ENCODE measurements around the gene MSTN. TPM values are rescaled to one million over a fixed set of nuclear protein-coding genes. Genes with fewer than 3 reads are reported as not detected.

The MSTN gene
- not detected in 2 replicates for total RNA-seq

DNA sequence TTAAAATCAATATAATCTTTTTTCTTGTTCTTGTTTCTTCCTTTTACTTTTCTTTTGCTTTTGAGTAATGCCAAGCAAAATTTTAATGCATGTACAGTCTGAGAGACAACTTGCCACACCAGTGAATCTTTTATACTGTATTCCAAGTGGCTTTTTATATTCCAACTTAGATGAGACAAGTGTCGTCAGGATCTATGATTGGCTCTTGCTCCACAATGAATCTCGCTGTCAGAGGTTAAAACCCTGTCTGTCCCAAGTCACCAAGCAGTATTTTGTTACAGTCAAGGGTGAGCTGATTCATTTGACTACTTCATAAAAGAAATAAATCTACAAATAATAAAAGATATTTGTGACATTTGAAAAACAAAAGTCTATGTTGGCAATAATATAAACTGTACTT lies at the start of gene MSTN:
TSS of gene MSTN (minus strand) at position 129 of the 400 bp plus-strand sequence. CDS start 133 bp downstream, outside the sequence.
- Histone ChIP-seq H3K4me3 (ENCODE audit: low read depth, low read length) (no peak within 1 kb of the TSS), H3K27me3 (ENCODE audit: control insufficient read depth, insufficient read depth, low read length) (no peaks in the 10 kb centered on the region), H3K36me3 (ENCODE audit: control insufficient read depth, insufficient read depth, low read length) (no peaks in the 10 kb centered on the region)
- DNase-seq (ENCODE audit: low read depth) = no peak
- TF ChIP-seq, protein P1, sequence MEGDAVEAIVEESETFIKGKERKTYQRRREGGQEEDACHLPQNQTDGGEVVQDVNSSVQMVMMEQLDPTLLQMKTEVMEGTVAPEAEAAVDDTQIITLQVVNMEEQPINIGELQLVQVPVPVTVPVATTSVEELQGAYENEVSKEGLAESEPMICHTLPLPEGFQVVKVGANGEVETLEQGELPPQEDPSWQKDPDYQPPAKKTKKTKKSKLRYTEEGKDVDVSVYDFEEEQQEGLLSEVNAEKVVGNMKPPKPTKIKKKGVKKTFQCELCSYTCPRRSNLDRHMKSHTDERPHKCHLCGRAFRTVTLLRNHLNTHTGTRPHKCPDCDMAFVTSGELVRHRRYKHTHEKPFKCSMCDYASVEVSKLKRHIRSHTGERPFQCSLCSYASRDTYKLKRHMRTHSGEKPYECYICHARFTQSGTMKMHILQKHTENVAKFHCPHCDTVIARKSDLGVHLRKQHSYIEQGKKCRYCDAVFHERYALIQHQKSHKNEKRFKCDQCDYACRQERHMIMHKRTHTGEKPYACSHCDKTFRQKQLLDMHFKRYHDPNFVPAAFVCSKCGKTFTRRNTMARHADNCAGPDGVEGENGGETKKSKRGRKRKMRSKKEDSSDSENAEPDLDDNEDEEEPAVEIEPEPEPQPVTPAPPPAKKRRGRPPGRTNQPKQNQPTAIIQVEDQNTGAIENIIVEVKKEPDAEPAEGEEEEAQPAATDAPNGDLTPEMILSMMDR (IDR thresholded peaks at IDR 0.05; ENCODE audit: insufficient read depth, low read length, poor library complexity, severe bottlenecking) = no peak

DNA sequence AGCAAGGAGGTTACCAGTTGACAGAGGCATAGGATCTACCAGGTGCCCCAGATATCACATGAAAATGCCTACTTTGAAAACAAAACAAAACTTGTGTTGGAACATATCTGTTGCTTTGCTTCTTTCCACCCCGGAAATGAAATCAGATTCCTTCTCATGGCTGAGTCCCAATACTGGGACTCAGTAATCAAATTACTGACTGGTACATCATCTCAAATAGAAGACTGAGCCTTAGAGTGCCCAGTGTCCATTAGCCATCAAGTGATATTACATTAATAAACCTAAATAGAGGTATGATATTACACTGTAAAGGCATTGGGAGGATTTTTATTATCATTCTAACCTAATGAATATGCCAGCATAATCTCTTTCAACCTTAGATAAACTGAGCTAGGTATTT lies 48.6 kb upstream of the MSTN start:
- TF ChIP-seq, protein P1 (IDR thresholded peaks at IDR 0.05; ENCODE audit: insufficient read depth, low read length, poor library complexity, severe bottlenecking) = no peak
- Histone ChIP-seq H3K36me3 (ENCODE audit: control insufficient read depth, insufficient read depth, low read length) (no peaks in the 10 kb centered on the region), H3K4me3 (ENCODE audit: low read depth, low read length) (no peak overlapping the region), H3K27me3 (ENCODE audit: control insufficient read depth, insufficient read depth, low read length) (no peaks in the 10 kb centered on the region)
- no peak for DNase-seq (ENCODE audit: low read depth)

DNA sequence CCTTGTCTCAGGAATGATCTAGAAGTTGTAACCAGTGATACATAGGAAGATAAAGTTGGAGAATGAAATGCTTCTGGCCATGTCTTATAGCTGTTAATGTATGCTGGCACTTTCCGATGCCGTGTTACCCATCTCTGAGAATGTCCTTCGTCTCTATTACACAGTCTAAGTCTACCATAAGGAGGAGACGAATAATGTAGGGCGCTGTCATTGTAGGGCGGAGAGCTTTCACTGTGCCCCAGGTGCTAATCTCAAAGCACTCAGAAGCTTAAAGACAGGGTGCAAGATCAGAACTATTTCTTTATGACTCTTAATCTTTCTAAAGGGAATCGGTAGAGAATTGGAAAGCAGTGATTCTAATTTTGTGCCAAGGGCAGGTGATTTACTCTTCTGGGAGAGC lies 48.2 kb upstream of the MSTN start:
- DNase-seq (ENCODE audit: low read depth) = no peak
- H3K27me3 ChIP-seq (ENCODE audit: control insufficient read depth, insufficient read depth, low read length) = no peaks in the 10 kb centered on the region
- TF ChIP-seq, protein P1 (IDR thresholded peaks at IDR 0.05; ENCODE audit: insufficient read depth, low read length, poor library complexity, severe bottlenecking) = no peak
- H3K4me3 ChIP-seq (ENCODE audit: low read depth, low read length) = no peak overlapping the region
- H3K36me3 ChIP-seq (ENCODE audit: control insufficient read depth, insufficient read depth, low read length) = no peaks in the 10 kb centered on the region

DNA sequence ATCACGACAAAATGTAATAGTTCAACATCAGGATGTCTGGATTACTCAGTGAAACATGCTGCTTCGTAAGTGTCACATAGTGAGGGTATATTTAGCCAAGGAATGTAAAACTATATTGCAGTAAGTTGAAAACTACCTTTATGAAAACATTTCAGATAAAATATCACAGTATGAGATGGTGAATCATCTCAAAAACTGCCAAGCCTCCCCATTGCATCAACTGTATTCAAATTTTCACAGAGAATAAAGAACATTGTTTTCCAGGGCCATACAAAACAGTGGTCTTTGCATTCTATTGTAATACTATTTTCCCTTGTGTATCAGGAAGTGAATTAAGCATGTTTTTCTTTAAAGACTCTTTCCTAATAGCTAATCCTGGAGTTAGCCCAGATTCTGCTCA lies 47.6 kb upstream of the MSTN start:
- no peaks in the 10 kb centered on the region for H3K36me3 ChIP-seq (ENCODE audit: control insufficient read depth, insufficient read depth, low read length)
- no peaks in the 10 kb centered on the region for H3K27me3 ChIP-seq (ENCODE audit: control insufficient read depth, insufficient read depth, low read length)
- TF ChIP-seq, protein P1 (IDR thresholded peaks at IDR 0.05; ENCODE audit: insufficient read depth, low read length, poor library complexity, severe bottlenecking) = no peak
- DNase-seq (ENCODE audit: low read depth) = no peak
- H3K4me3 ChIP-seq (ENCODE audit: low read depth, low read length) = no peak overlapping the region

DNA sequence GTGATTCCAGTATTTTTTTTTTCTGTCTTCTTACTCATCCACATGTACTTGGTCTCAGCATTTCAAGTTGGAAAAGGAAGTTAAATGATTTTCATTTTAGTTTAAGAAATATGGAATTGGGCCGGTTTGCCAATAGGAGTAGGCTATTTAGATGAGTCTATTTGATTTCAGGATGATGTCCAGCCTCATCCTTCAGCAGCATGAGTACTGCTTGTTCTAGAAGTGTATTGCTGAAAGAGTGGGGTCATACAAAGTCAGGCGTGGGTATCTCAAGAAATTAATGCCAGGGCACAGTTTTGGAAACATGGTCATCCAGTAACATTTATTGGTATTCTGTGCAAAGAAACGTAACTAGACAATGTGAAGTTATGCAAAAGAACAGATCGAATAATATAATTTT lies 44.9 kb upstream of the MSTN start:
- Histone ChIP-seq H3K36me3 (ENCODE audit: control insufficient read depth, insufficient read depth, low read length) (no peaks in the 10 kb centered on the region), H3K4me3 (ENCODE audit: low read depth, low read length) (no peak overlapping the region), H3K27me3 (ENCODE audit: control insufficient read depth, insufficient read depth, low read length) (no peaks in the 10 kb centered on the region)
- TF ChIP-seq, protein P1 (IDR thresholded peaks at IDR 0.05; ENCODE audit: insufficient read depth, low read length, poor library complexity, severe bottlenecking) = no peak
- no peak for DNase-seq (ENCODE audit: low read depth)

DNA sequence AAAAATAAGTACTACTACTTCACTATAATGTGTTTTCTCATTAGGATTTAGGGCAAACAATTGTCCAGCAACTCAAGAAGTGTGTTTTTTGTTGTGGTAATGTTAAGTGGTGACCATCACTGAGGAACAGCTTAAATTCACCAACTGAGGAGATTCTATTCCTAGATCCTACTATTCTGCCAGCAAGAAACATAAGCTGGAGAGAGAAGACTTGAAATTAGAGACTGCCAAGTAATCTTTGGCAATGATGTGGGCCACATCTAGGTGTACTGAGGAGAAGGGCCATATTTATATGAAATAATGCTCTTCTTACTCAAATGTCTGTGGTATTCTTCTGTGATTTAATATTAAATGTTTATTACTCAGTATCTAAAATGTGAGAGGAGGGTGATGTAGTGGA lies 44.3 kb upstream of the MSTN start:
- TF ChIP-seq, protein P1 (IDR thresholded peaks at IDR 0.05; ENCODE audit: insufficient read depth, low read length, poor library complexity, severe bottlenecking) = no peak
- Histone ChIP-seq H3K27me3 (ENCODE audit: control insufficient read depth, insufficient read depth, low read length) (no peaks in the 10 kb centered on the region), H3K4me3 (ENCODE audit: low read depth, low read length) (no peak overlapping the region), H3K36me3 (ENCODE audit: control insufficient read depth, insufficient read depth, low read length) (no peaks in the 10 kb centered on the region)
- no peak for DNase-seq (ENCODE audit: low read depth)
